H1 (cell line): ENCODE measurements around the gene RGS9. TPM values are rescaled to one million over a fixed set of nuclear protein-coding genes. Genes with fewer than 3 reads are reported as not detected.

ENCODE experiments used
- CTCF ChIA-PET: fragments of 300-600 bp; sonication (Branson Sonifier 250); formaldehyde crosslinking; loops from one replicate; lab custom pipeline; 2021; ENCODE audit not compliant: partially characterized antibody; lab: Charles Lee
- POLR2A ChIA-PET: fragments of 300-600 bp; sonication (Branson Sonifier 250); formaldehyde crosslinking; loops from one replicate; lab custom pipeline; 2021; ENCODE audit warnings: inconsistent platforms; ENCODE audit not compliant: partially characterized antibody; lab: Charles Lee
- DNase-seq, 2 experiments: peaks; one replicate each; pipeline versions ENCODE4 v3.0.0 to v3.0.0-alpha.2; 2010 to 2022; ENCODE audit warnings: low spot score in 2 of 2, low read depth in 1 of 2, mixed read lengths in 1 of 2
- FAIRE-seq: peaks from 2 replicates; lab custom pipeline; 2011; peaks lifted over from hg19 to GRCh38; lab: Jason Lieb, UNC
- H2AFZ ChIP-seq: 2 replicates; pipeline ENCODE4 v1.8.1; 2012; ENCODE audit warnings: low read length, inconsistent platforms
- H2AK5ac ChIP-seq: 2 replicates; pipeline ENCODE4 v1.6.1; 2013; ENCODE audit warnings: low read depth, low read length
- H2BK120ac ChIP-seq: replicated peaks from 2 replicates; pipeline ENCODE3; 2013; ENCODE audit warnings: low read depth, low read length, inconsistent platforms
- H2BK12ac ChIP-seq: 2 replicates; pipeline ENCODE4 v1.6.1; 2013; ENCODE audit warnings: low read depth, low read length
- H2BK15ac ChIP-seq: 2 replicates; pipeline ENCODE4 v1.6.1; 2013; ENCODE audit warnings: low read length
- H2BK20ac ChIP-seq: 2 replicates; pipeline ENCODE4 v1.6.1; 2013; ENCODE audit warnings: low read length
- H2BK5ac ChIP-seq: 2 replicates; pipeline ENCODE4 v1.6.1; 2013; ENCODE audit warnings: low read depth, low read length
- H3K14ac ChIP-seq: 2 replicates; pipeline ENCODE4 v1.6.1; 2013; ENCODE audit warnings: inconsistent platforms; ENCODE audit not compliant: insufficient read length
- H3K18ac ChIP-seq: 2 replicates; pipeline ENCODE4 v1.6.1; 2013; ENCODE audit warnings: low read length; ENCODE audit errors: extremely low read depth
- H3K23ac ChIP-seq: 2 replicates; pipeline ENCODE4 v1.6.1; 2013; ENCODE audit warnings: inconsistent platforms; ENCODE audit not compliant: insufficient read length
- H3K23me2 ChIP-seq: 2 replicates; pipeline ENCODE4 v1.6.1; 2013; ENCODE audit warnings: low read depth, low read length
- H3K27ac ChIP-seq: 2 replicates; pipeline ENCODE4 v1.6.1; 2011; ENCODE audit warnings: low read depth, low read length, inconsistent platforms
- H3K27me3 ChIP-seq, 4 experiments: replicated peaks in 1 of 4; 1 replicate in 1 of 4; 2 replicates in 3 of 4; pipeline versions ENCODE4 v1.6.1 to v1.8.1; 2011 to 2013; ENCODE audit warnings: low read length in 3 of 4, mild to moderate bottlenecking in 3 of 4, inconsistent platforms in 2 of 4, mixed read lengths in 2 of 4, moderate library complexity in 1 of 4; ENCODE audit not compliant: control insufficient read depth in 3 of 4, insufficient read depth in 3 of 4; ENCODE audit errors: extremely low read depth in 1 of 4
- H3K36me3 ChIP-seq, 4 experiments: 2 replicates each; pipeline versions ENCODE4 v1.6.1 to v1.8.1; 2011 to 2013; ENCODE audit warnings: mild to moderate bottlenecking in 4 of 4, low read length in 3 of 4, moderate library complexity in 2 of 4, control low read depth in 1 of 4, inconsistent platforms in 1 of 4; ENCODE audit not compliant: insufficient read depth in 4 of 4, control insufficient read depth in 2 of 4
- H3K4ac ChIP-seq: replicated peaks from 2 replicates; pipeline ENCODE3; 2013; ENCODE audit warnings: low read length, low read depth, mixed read lengths, inconsistent platforms; ENCODE audit not compliant: insufficient read length
- H3K4me1 ChIP-seq, 4 experiments: replicated peaks in 1 of 4; 1 replicate in 1 of 4; 2 replicates in 3 of 4; pipeline versions ENCODE4 v1.6.1 to v1.8.1; 2011 to 2013; ENCODE audit warnings: low read length in 3 of 4, inconsistent platforms in 2 of 4, mixed read lengths in 1 of 4; ENCODE audit not compliant: insufficient read depth in 4 of 4, control insufficient read depth in 3 of 4
- H3K4me2 ChIP-seq, 2 experiments: 2 replicates each; pipeline versions ENCODE4 v1.6.1 to v1.8.1; 2011 to 2013; ENCODE audit warnings: low read depth in 2 of 2, low read length in 2 of 2, control low read depth in 1 of 2, inconsistent platforms in 1 of 2, mild to moderate bottlenecking in 1 of 2; ENCODE audit not compliant: insufficient read depth in 1 of 2
- H3K4me3 ChIP-seq, 4 experiments: fragments of 200-600, 300-600 bp in 1 of 4; sonication (generic), shearing (Covaris generic), sonication (Bioruptor Twin) in 1 of 4; 2 replicates each; pipeline versions ENCODE4 v1.5.1 to v1.8.1; 2011 to 2016; ENCODE audit warnings: low read length in 4 of 4, low read depth in 3 of 4, control low read depth in 2 of 4, inconsistent platforms in 2 of 4, mild to moderate bottlenecking in 2 of 4, mixed read lengths in 1 of 4, moderate library complexity in 1 of 4; ENCODE audit not compliant: insufficient read depth in 2 of 4; ENCODE audit errors: extremely low read depth in 1 of 4
- H3K56ac ChIP-seq: replicated peaks from 2 replicates; pipeline ENCODE3; 2013; ENCODE audit warnings: low read depth, mild to moderate bottlenecking, mixed read lengths, low read length, inconsistent platforms; ENCODE audit not compliant: insufficient read length
- H3K79me1 ChIP-seq: 2 replicates; pipeline ENCODE4 v1.6.1; 2013; ENCODE audit warnings: low read depth, low read length, control low read depth
- H3K79me2 ChIP-seq, 2 experiments: 2 replicates each; pipeline versions ENCODE4 v1.6.1 to v1.8.1; 2012 to 2013; ENCODE audit warnings: low read length in 2 of 2, mild to moderate bottlenecking in 2 of 2, inconsistent platforms in 1 of 2; ENCODE audit not compliant: insufficient read depth in 2 of 2, control insufficient read depth in 1 of 2
- H3K9ac ChIP-seq, 4 experiments: replicated peaks in 1 of 4; 1 replicate in 1 of 4; 2 replicates in 3 of 4; pipeline versions ENCODE4 v1.6.1 to v1.8.1; 2011 to 2013; ENCODE audit warnings: low read depth in 3 of 4, low read length in 3 of 4, control low read depth in 2 of 4, mild to moderate bottlenecking in 2 of 4, moderate library complexity in 2 of 4, inconsistent platforms in 1 of 4; ENCODE audit errors: extremely low read depth in 1 of 4
- H3K9me3 ChIP-seq, 2 experiments: 2 replicates each; pipeline versions ENCODE4 v1.6.1 to v1.8.1; 2012 to 2013; ENCODE audit warnings: mild to moderate bottlenecking in 2 of 2, moderate library complexity in 2 of 2, control low read depth in 1 of 2, inconsistent platforms in 1 of 2, low read depth in 1 of 2, low read length in 1 of 2, mixed read lengths in 1 of 2; ENCODE audit not compliant: insufficient read depth in 2 of 2
- H4K20me1 ChIP-seq, 2 experiments: replicated peaks in 1 of 2; 2 replicates each; pipeline versions ENCODE3 to v1.8.1; 2011 to 2013; ENCODE audit warnings: inconsistent platforms in 2 of 2, low read length in 2 of 2, mild to moderate bottlenecking in 1 of 2; ENCODE audit not compliant: insufficient read depth in 2 of 2, control insufficient read depth in 1 of 2
- H4K5ac ChIP-seq: 2 replicates; pipeline ENCODE4 v1.6.1; 2013; ENCODE audit warnings: low read length, low read depth, mixed read lengths, inconsistent platforms; ENCODE audit not compliant: insufficient read length
- H4K8ac ChIP-seq: 2 replicates; pipeline ENCODE4 v1.8.0; 2013; ENCODE audit warnings: mild to moderate bottlenecking, moderate library complexity, low read length, inconsistent platforms; ENCODE audit not compliant: insufficient read depth; ENCODE audit errors: extremely low read depth
- H4K91ac ChIP-seq: replicated peaks from 2 replicates; pipeline ENCODE3; 2013; ENCODE audit warnings: low read length, mixed read lengths, inconsistent platforms; ENCODE audit not compliant: insufficient read length
- CTBP2 ChIP-seq: IDR thresholded peaks from 2 replicates; pipeline ENCODE4 v1.7.0; 2011; ENCODE audit warnings: borderline replicate concordance, mild to moderate bottlenecking, moderate library complexity, mixed read lengths, low read length; ENCODE audit not compliant: insufficient read depth, insufficient read length
- CTCF ChIP-seq, 3 experiments: IDR thresholded peaks; 1 replicate in 2 of 3; 2 replicates in 1 of 3; pipeline versions ENCODE4 v1.5.1 to v1.6.1; 2011; ENCODE audit warnings: low read length in 3 of 3, mild to moderate bottlenecking in 3 of 3, inconsistent platforms in 2 of 3, low read depth in 1 of 3, moderate library complexity in 1 of 3; ENCODE audit not compliant: insufficient read depth in 1 of 3; ENCODE audit errors: control extremely low read depth in 1 of 3
- EGR1 ChIP-seq: IDR thresholded peaks from 2 replicates; pipeline ENCODE4 v1.6.1; 2011; ENCODE audit warnings: low read depth, low read length, borderline replicate concordance
- GABPA ChIP-seq: IDR thresholded peaks from 2 replicates; pipeline ENCODE4 v1.6.1; 2011; ENCODE audit warnings: mild to moderate bottlenecking, low read length, moderate library complexity, borderline replicate concordance; ENCODE audit not compliant: insufficient read depth
- MAX ChIP-seq: IDR thresholded peaks from 2 replicates; pipeline ENCODE4 v1.6.1; 2012; ENCODE audit warnings: inconsistent platforms
- POLR2A ChIP-seq, 2 experiments: IDR thresholded peaks; 1 replicate in 1 of 2; 2 replicates in 1 of 2; pipeline ENCODE4 v1.6.1; 2011; ENCODE audit warnings: low read depth in 2 of 2, low read length in 2 of 2, mild to moderate bottlenecking in 2 of 2; ENCODE audit errors: control extremely low read depth in 1 of 2
- POLR2AphosphoS5 ChIP-seq: IDR thresholded peaks from 2 replicates; pipeline ENCODE4 v1.6.1; 2011; ENCODE audit warnings: low read depth, low read length
- POU5F1 ChIP-seq: IDR thresholded peaks from 2 replicates; pipeline ENCODE4 v1.6.1; 2011; ENCODE audit warnings: low read depth, mild to moderate bottlenecking, low read length, moderate library complexity
- SAP30 ChIP-seq: fragments of 300-600 bp; sonication (generic); IDR thresholded peaks from 2 replicates; pipeline ENCODE4 v1.7.1; 2012; ENCODE audit warnings: low read length, moderate library complexity, mild to moderate bottlenecking, inconsistent platforms; ENCODE audit not compliant: insufficient read depth, insufficient replicate concordance
- SP4 ChIP-seq: IDR thresholded peaks from 2 replicates; pipeline ENCODE4 v1.6.1; 2012; ENCODE audit warnings: low read length, inconsistent platforms
- TAF1 ChIP-seq: IDR thresholded peaks from 2 replicates; pipeline ENCODE4 v1.6.1; 2011; ENCODE audit warnings: mild to moderate bottlenecking, low read depth, low read length
- ZNF274 ChIP-seq: IDR thresholded peaks from 2 replicates; pipeline ENCODE4 v1.7.0; 2012; ENCODE audit warnings: low read length, borderline replicate concordance; ENCODE audit errors: extremely low read depth
- WGBS, 2 experiments: shearing (Covaris generic) in 1 of 2; methylation state at CpG; one replicate each; pipeline versions ENCODE4 v1.1.6 to v1.1.7; 2013 to 2015; ENCODE audit warnings: low lambda C conversion rate in 2 of 2, mixed read lengths in 2 of 2, inconsistent platforms in 1 of 2, low coverage in 1 of 2, missing lambda C conversion rate in 1 of 2; ENCODE audit not compliant: insufficient replicate concordance in 2 of 2, insufficient coverage in 1 of 2, insufficient read length in 1 of 2; ENCODE audit errors: extremely low coverage in 1 of 2, missing lambda C conversion rate in 1 of 2; 5-methylcytosine and 5-hydroxymethylcytosine counted together
- polyA plus RNA-seq, 7 experiments: library from polyadenylated mRNA; depleted of rRNA in 3 of 7; stranded (reverse) in 5 of 7; unstranded in 2 of 7; fragments of >200 nt in 5 of 7; fragments of 200-250 nt in 2 of 7; gene quantifications; 1 replicate in 5 of 7; 2 replicates in 1 of 7; 4 replicates in 1 of 7; pipeline versions ENCODE4 v1.2.1 to v1.2.3, GENCODE V29; 2011 to 2013; ENCODE audit warnings: missing spikeins in 2 of 7, mixed read lengths in 2 of 7
- total RNA-seq: library from RNA; stranded (reverse); fragmentation: NEBNext Ultra II Directional; extraction: Animal tissue kit (Norgen Biotek cat#: 25700); gene quantifications from 2 replicates; pipeline ENCODE4 v1.2.1, GENCODE V29; 2021

The RGS9 gene
- total and polyA plus RNA-seq, 2 of the 8 experiments (the other 6 are each of a cell fraction or from before 2014, with no cell fraction given), result 8.9 to 20.5 TPM

GRCh38 chr17:65249774-65250173, 112.6 kb downstream of the RGS9 start:
- no peak overlapping the region for H4K5ac ChIP-seq
- TF ChIP-seq CTBP2, result no peak
- no peak for TF ChIP-seq POLR2AphosphoS5
- no peak for TF ChIP-seq POU5F1
- no peak for TF ChIP-seq CTCF (IDR thresholded peaks at IDR 0.05; ENCODE audit: control extremely low read depth in 1 of 3, insufficient read depth in 1 of 3, low read depth in 1 of 3, low read length in 3 of 3)
- TF ChIP-seq EGR1, result no peak
- TF ChIP-seq GABPA, result no peak
- TF ChIP-seq POLR2A (IDR thresholded peaks at IDR 0.05; ENCODE audit: control extremely low read depth in 1 of 2, low read depth in 2 of 2, low read length in 2 of 2), result no peak
- no peak for TF ChIP-seq TAF1
- no peak for TF ChIP-seq MAX
- TF ChIP-seq SAP30, result no peak
- TF ChIP-seq SP4, result no peak
- no peak for TF ChIP-seq ZNF274

More at GRCh38 chr17:65249774-65250173, 112.6 kb downstream of the RGS9 start:
- H3K9ac ChIP-seq, result no peak overlapping the region
- no peak overlapping the region for H3K23ac ChIP-seq
- no peak overlapping the region for H2BK15ac ChIP-seq
- no peaks in the 10 kb centered on the region for H3K9me3 ChIP-seq
- no peak overlapping the region for H3K56ac ChIP-seq
- no peaks in the 10 kb centered on the region; the same call in 1 of the 2 replicates for H3K23me2 ChIP-seq
- no peaks in the 10 kb centered on the region for H3K79me1 ChIP-seq
- H4K20me1 ChIP-seq, result no peaks in the 10 kb centered on the region
- H2BK12ac ChIP-seq, result no peak overlapping the region
- no peak overlapping the region for H2BK20ac ChIP-seq
- H3K18ac ChIP-seq, result no peak overlapping the region
- H3K27ac ChIP-seq, result no peak overlapping the region
- no peak overlapping the region for H3K4me2 ChIP-seq
- H2BK120ac ChIP-seq, result no peak overlapping the region
- 100% methylated on average over 2 of the region's 2 CpGs; no CpG with 5 or more reads in 1 of the 2 experiments for WGBS, 2 experiments
- H3K4me1 ChIP-seq, result no peaks in the 10 kb centered on the region
- CTCF ChIA-PET, result interaction anchor here (0.6 to 1.7 kb wide), 5 partner anchors 11 to 547 kb away, joined by 3 to 4 read pairs (median 4); no protein-coding TSS in a partner anchor
- H3K79me2 ChIP-seq, result no peaks in the 10 kb centered on the region
- no peak overlapping the region for H3K4me3 ChIP-seq
- no peaks in the 10 kb centered on the region for H3K36me3 ChIP-seq
- H3K27me3 ChIP-seq, result no peaks in the 10 kb centered on the region
- H3K14ac ChIP-seq, result no peak overlapping the region
- no peak overlapping the region for H2BK5ac ChIP-seq
- POLR2A ChIA-PET, result no interaction called here
- no peak overlapping the region for H2AFZ ChIP-seq
- FAIRE-seq (no peak), DNase-seq (no peak)
- no peak overlapping the region for H4K8ac ChIP-seq
- H4K91ac ChIP-seq, result no peak overlapping the region
- no peak overlapping the region for H2AK5ac ChIP-seq
- no peak overlapping the region for H3K4ac ChIP-seq
